H1 (cell line): ENCODE results near the gene DDI2. TPM values are rescaled to one million over a fixed set of nuclear protein-coding genes. Genes with fewer than 3 reads are reported as not detected.

Source experiments
- CHD2 ChIP-seq: IDR thresholded peaks from 2 replicates; pipeline ENCODE4 v1.6.1; 2012; ENCODE audit warnings: low read length, improper control_type of control experiment
- CHD7 ChIP-seq: fragments of 300-600 bp; sonication (generic); IDR thresholded peaks from 2 replicates; pipeline ENCODE4 v1.7.1; 2012; ENCODE audit warnings: low read length, moderate library complexity, mild to moderate bottlenecking, inconsistent platforms; ENCODE audit not compliant: insufficient replicate concordance
- CREB1 ChIP-seq: IDR thresholded peaks from 2 replicates; pipeline ENCODE4 v1.6.1; 2012; ENCODE audit warnings: inconsistent platforms
- KDM5A ChIP-seq: fragments of 200-600 bp; IDR thresholded peaks from 2 replicates; pipeline ENCODE4 v1.7.1; 2012; ENCODE audit warnings: mild to moderate bottlenecking, low read length, inconsistent platforms, mixed read lengths
- MAFK ChIP-seq: IDR thresholded peaks from 2 replicates; pipeline ENCODE4 v1.6.1; 2012; ENCODE audit warnings: low read depth, mild to moderate bottlenecking, improper control_type of control experiment, low read length
- NANOG ChIP-seq: IDR thresholded peaks from 2 replicates; pipeline ENCODE4 v1.6.1; 2011; ENCODE audit warnings: low read length, low read depth, mild to moderate bottlenecking, inconsistent platforms; ENCODE audit not compliant: insufficient read depth, poor library complexity, severe bottlenecking
- POLR2AphosphoS5 ChIP-seq: IDR thresholded peaks from 2 replicates; pipeline ENCODE4 v1.6.1; 2011; ENCODE audit warnings: low read depth, low read length
- RFX5 ChIP-seq: IDR thresholded peaks from 2 replicates; pipeline ENCODE4 v1.6.1; 2011; ENCODE audit warnings: low read depth, low read length, improper control_type of control experiment, borderline replicate concordance
- SP2 ChIP-seq: IDR thresholded peaks from 2 replicates; pipeline ENCODE4 v1.6.1; 2012; ENCODE audit warnings: mild to moderate bottlenecking, low read length, inconsistent platforms
- polyA plus RNA-seq, 7 experiments: library from polyadenylated mRNA; depleted of rRNA in 3 of 7; stranded (reverse) in 5 of 7; unstranded in 2 of 7; fragments of >200 nt in 5 of 7; fragments of 200-250 nt in 2 of 7; gene quantifications; 1 replicate in 5 of 7; 2 replicates in 1 of 7; 4 replicates in 1 of 7; pipeline versions ENCODE4 v1.2.1 to v1.2.3, GENCODE V29; 2011 to 2013; ENCODE audit warnings: missing spikeins in 2 of 7, mixed read lengths in 2 of 7
- total RNA-seq: library from RNA; stranded (reverse); fragmentation: NEBNext Ultra II Directional; extraction: Animal tissue kit (Norgen Biotek cat#: 25700); gene quantifications from 2 replicates; pipeline ENCODE4 v1.2.1, GENCODE V29; 2021

Gene DDI2
- total and polyA plus RNA-seq, 2 of the 8 experiments (the other 6 are each of a cell fraction or from before 2014, with no cell fraction given) = 7.7 to 38.3 TPM

- no peak for TF ChIP-seq CHD7
- no peak for TF ChIP-seq MAFK
- no peak for TF ChIP-seq RFX5
- no peak for TF ChIP-seq SP2
- no peak for TF ChIP-seq CREB1
- TF ChIP-seq POLR2AphosphoS5 = peak; percentile 55; the same call in 1 of the 2 replicates
- TF ChIP-seq NANOG = no peak
- TF ChIP-seq KDM5A = no peak
- TF ChIP-seq CHD2 = no peak
Observed at GRCh38 chr1:15676688-15677661, 59.7 kb downstream of the DDI2 start (continued).
